ENCODE measurements around the gene HEBP1. TPM values are rescaled to one million over a fixed set of nuclear protein-coding genes. Genes with fewer than 3 reads are reported as not detected.
A peak's percentile ranks its signal among the peaks of the same experiment; 100 is the strongest.

Gene HEBP1
- total and polyA plus RNA-seq, 3 experiments from 2014 or later: 13.6 to 16.6 (median 14.9) TPM

DNA sequence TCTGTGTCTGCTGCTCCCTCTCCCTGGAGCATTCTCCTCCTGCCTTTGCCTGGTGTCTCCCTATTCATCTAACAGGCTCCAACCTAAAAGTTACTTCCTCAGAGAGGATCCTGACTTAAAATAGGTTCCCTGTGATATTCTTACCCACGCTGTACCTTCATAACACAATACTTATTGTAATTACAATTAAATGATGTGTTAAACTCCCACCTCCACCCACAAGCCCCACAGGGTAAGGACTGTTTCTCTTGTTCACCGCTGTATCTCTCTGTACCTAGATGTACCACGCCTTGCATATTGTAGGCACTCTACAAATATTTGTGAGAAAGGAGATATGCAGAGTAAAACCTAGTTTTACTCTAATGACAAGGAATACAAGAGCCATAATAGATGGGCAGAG lies 5.0 kb downstream of the HEBP1 start:
- no peaks in the 10 kb centered on the region for H3K9me3 Mint-ChIP-seq
- Histone ChIP-seq H3K9me3 (ENCODE audit: low read length) (no peaks in the 10 kb centered on the region), H3K36me3 (ENCODE audit: insufficient read depth, low read length) (no peaks in the 10 kb centered on the region), H3K4me3 (ENCODE audit: low read length) (no peak overlapping the region), H3K4me1 (ENCODE audit: insufficient read depth, low read length) (peaks cover 12% of the 10 kb centered on the region), H3K27ac (ENCODE audit: low read depth, low read length) (no peak overlapping the region), H3K27me3 (ENCODE audit: insufficient read depth, low read length, poor library complexity, severe bottlenecking) (no peaks in the 10 kb centered on the region)
- no peaks in the 10 kb centered on the region for H3K27me3 Mint-ChIP-seq
- POLR2A ChIA-PET: no interaction called here
- peaks cover 26 to 38% (median 32%) of the 10 kb centered on the region in 3 donors for H3K4me1 Mint-ChIP-seq
- no peak overlapping the region for H3K27ac Mint-ChIP-seq
- peak overlapping the region in 1 of 7 donors; percentile 14 for H3K4me3 Mint-ChIP-seq
- DNase-seq: no peak
- peaks cover 0 to 2% (median 0%) of the 10 kb centered on the region in 3 donors for H3K36me3 Mint-ChIP-seq
- CTCF ChIA-PET: interaction anchor here (1.3 kb wide), 1 partner anchor 217 kb away, joined by 3 read pairs; no protein-coding TSS in a partner anchor

DNA sequence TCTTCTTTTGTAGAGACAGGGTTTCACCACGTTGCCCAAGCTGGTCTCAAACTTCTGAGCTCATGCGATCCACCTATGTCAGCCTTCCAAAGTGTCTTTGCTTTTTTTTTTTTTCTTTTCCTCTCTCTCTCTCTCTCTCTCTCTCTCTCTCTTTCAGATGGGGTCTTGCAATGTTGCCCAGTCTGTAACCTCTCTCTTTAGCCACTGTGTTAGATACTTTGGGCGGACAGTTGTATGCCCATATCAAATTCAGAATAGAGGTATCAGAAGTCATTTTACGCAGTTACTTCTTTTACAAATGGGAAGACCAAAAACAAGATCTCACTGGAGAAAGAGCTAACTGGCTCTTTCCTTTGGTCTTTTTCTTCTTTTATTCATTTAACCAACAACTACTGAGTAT lies 6.7 kb downstream of the HEBP1 start:
- H3K27ac Mint-ChIP-seq: peak overlapping the region in 2 of 8 donors; percentile 37 to 87
- no peaks in the 10 kb centered on the region for H3K4me1 ChIP-seq (ENCODE audit: insufficient read depth, low read length)
- H3K27ac ChIP-seq (ENCODE audit: low read depth, low read length): no peak overlapping the region
- no peaks in the 10 kb centered on the region for H3K27me3 ChIP-seq (ENCODE audit: insufficient read depth, low read length, poor library complexity, severe bottlenecking)
- peak overlapping the region in 1 of 7 donors; percentile 4 for H3K4me3 Mint-ChIP-seq
- H3K36me3 Mint-ChIP-seq: peaks cover 0 to 5% (median 2%) of the 10 kb centered on the region in 3 donors
- ChIA-PET CTCF (no interaction called here), POLR2A (no interaction called here)
- no peaks in the 10 kb centered on the region for H3K9me3 Mint-ChIP-seq
- H3K9me3 ChIP-seq (ENCODE audit: low read length): no peaks in the 10 kb centered on the region
- H3K4me3 ChIP-seq (ENCODE audit: low read length): no peak overlapping the region
- no peaks in the 10 kb centered on the region for H3K27me3 Mint-ChIP-seq
- H3K36me3 ChIP-seq (ENCODE audit: insufficient read depth, low read length): no peaks in the 10 kb centered on the region
- no peak for DNase-seq
- H3K4me1 Mint-ChIP-seq: peaks cover 15 to 23% (median 17%) of the 10 kb centered on the region in 3 donors

DNA sequence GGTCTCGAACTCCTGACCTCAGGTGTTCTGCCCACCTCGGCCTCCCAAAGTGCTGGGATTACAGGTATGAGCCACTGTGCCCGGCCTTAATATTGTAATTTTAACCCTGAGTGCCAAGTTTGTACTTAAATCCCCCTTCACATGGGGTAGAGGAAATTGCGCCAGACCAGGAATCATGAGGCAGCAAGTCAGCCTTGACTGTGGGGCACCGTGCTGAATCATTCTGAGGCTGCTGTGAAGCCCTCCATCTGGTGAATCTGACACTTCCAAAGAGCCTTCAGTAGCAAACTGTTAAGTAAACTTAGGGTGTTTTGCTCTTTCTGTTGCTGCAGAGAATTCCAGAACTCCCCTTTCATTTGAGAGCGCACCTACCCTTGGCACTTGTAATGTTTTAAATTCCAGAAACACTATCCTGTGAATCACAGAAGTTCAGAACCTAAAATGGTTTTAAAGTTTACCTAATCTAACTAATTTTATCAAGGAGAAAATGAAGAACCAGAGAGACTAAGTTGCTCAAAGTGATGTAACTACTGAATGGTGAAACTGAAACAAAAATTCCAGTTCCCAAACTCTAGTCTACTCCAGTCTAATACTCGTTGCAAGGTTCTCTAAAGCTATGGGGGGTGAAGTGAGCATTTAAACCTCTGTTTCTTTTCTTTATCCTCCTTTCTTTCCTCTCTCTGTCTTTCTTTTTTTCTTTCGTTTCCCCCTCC lies 7.5 kb downstream of the HEBP1 start:
- H3K36me3 ChIP-seq (ENCODE audit: insufficient read depth, low read length): no peaks in the 10 kb centered on the region
- Mint-ChIP-seq H3K4me3 (no peak overlapping the region), H3K27me3 (no peaks in the 10 kb centered on the region), H3K36me3 (peaks cover 0 to 5% (median 2%) of the 10 kb centered on the region in 3 donors), H3K9me3 (no peaks in the 10 kb centered on the region), H3K27ac (peak overlapping the region in 1 of 8 donors; percentile 79), H3K4me1 (peaks cover 11 to 17% (median 14%) of the 10 kb centered on the region in 3 donors)
- no peak for DNase-seq
- no peaks in the 10 kb centered on the region for H3K4me1 ChIP-seq (ENCODE audit: insufficient read depth, low read length)
- H3K4me3 ChIP-seq (ENCODE audit: low read length): no peak overlapping the region
- H3K27ac ChIP-seq (ENCODE audit: low read depth, low read length): no peak overlapping the region
- ChIA-PET CTCF (no interaction called here), POLR2A (no interaction called here)
- no peaks in the 10 kb centered on the region for H3K27me3 ChIP-seq (ENCODE audit: insufficient read depth, low read length, poor library complexity, severe bottlenecking)
- no peaks in the 10 kb centered on the region for H3K9me3 ChIP-seq (ENCODE audit: low read length)

DNA sequence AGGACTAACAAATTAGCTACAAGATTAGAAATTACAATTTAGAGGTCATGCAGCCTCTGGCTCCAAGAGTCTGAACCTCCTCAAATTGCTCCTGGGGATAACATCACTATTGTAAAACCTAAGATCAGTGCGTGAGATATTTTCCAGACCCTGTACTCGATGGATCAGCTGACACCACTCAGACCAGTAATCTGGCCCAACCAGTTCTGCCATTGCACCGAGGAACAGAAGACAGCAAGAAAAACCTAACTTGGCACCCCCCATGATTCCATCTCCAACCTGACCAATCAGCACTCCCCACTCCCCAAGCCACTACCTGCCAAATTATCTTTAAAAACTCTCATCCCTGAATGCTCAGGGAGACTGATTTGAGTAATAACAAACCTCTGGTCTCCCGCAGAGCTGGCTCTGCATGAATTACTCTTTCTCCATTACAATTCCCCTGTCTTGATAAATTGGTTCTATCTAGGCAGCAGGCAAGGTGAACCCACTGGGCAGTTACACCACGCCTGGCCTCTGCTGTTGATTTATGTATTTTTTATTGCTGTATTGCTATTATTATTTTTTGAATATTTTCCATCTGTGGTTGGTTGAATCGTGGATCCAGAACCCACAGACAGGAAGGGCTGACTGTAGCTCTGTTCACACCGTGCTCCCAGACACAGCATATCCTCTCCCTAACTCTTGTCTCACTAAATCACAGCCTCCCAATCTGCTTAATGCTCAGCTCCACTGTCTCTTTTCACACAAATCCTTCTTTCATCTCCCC lies 9.2 kb downstream of the HEBP1 start:
- Histone ChIP-seq H3K27ac (ENCODE audit: low read depth, low read length) (no peak overlapping the region), H3K4me3 (ENCODE audit: low read length) (no peak overlapping the region), H3K4me1 (ENCODE audit: insufficient read depth, low read length) (no peaks in the 10 kb centered on the region), H3K9me3 (ENCODE audit: low read length) (no peaks in the 10 kb centered on the region), H3K36me3 (ENCODE audit: insufficient read depth, low read length) (no peaks in the 10 kb centered on the region), H3K27me3 (ENCODE audit: insufficient read depth, low read length, poor library complexity, severe bottlenecking) (no peaks in the 10 kb centered on the region)
- Mint-ChIP-seq H3K27me3 (no peaks in the 10 kb centered on the region), H3K36me3 (peaks cover 0 to 16% (median 2%) of the 10 kb centered on the region in 3 donors), H3K9me3 (no peaks in the 10 kb centered on the region), H3K4me1 (peaks cover 8 to 12% (median 8%) of the 10 kb centered on the region in 3 donors), H3K4me3 (no peak overlapping the region), H3K27ac (peak overlapping the region in 1 of 8 donors; percentile 5)
- POLR2A ChIA-PET: no interaction called here
- CTCF ChIA-PET: no interaction called here
- no peak for DNase-seq

DNA sequence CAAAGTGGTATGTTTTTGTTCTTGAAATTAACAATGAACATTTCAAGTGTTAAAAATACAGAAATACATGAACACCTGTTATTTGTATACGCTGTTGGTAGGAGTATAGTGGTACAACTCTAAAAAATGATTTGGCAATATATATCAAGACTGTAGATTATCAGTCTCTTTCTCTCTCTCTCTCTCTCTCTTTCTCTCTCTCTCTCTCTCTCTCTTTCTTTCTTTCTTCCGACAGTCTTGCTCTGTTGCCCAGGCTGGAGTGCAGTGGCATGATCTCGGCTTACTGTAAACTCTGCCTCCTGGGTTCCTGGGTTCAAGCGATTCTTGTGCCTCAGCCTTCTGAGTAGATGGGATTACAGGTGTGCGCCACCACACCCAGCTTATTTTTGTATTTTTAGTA lies 12.6 kb downstream of the HEBP1 start:
- POLR2A ChIA-PET: no interaction called here
- DNase-seq: no peak
- Mint-ChIP-seq H3K27ac (no peak overlapping the region), H3K27me3 (no peaks in the 10 kb centered on the region), H3K4me1 (no peaks in the 10 kb centered on the region), H3K4me3 (no peak overlapping the region), H3K36me3 (peaks cover 0 to 25% (median 3%) of the 10 kb centered on the region in 3 donors), H3K9me3 (no peaks in the 10 kb centered on the region)
- H3K27ac ChIP-seq (ENCODE audit: low read depth, low read length): no peak overlapping the region
- H3K4me1 ChIP-seq (ENCODE audit: insufficient read depth, low read length): no peaks in the 10 kb centered on the region
- H3K27me3 ChIP-seq (ENCODE audit: insufficient read depth, low read length, poor library complexity, severe bottlenecking): no peaks in the 10 kb centered on the region
- CTCF ChIA-PET: no interaction called here
- H3K4me3 ChIP-seq (ENCODE audit: low read length): no peak overlapping the region
- no peaks in the 10 kb centered on the region for H3K9me3 ChIP-seq (ENCODE audit: low read length)
- H3K36me3 ChIP-seq (ENCODE audit: insufficient read depth, low read length): no peaks in the 10 kb centered on the region

DNA sequence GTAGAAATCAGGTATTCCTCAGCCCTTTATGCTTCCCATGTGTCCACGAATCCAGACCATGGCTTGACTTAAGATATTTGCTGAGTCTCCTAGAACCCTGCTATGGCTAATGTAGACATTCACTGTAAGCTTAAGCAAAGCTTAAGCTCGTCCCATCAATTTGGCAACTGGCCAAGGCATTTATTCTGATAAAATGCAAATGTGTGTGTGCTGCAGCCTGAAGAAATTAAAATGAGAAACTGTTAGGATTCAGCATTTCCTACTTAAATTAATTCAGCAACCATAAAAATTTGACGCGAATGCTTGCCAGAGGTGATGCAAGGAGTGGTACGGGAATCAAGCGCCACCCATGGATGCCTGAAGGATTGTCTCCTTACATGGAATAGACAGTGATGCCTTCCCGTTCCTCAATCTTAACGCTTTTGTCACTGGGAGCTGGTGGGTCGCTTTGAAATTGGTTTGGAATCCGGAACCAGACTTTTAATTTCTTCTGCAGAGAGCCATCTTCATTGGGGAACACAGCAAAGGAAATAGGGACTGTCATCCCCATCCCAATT lies 13.2 kb downstream of the HEBP1 start:
- Mint-ChIP-seq H3K4me1 (no peaks in the 10 kb centered on the region), H3K27me3 (no peaks in the 10 kb centered on the region)

DNA sequence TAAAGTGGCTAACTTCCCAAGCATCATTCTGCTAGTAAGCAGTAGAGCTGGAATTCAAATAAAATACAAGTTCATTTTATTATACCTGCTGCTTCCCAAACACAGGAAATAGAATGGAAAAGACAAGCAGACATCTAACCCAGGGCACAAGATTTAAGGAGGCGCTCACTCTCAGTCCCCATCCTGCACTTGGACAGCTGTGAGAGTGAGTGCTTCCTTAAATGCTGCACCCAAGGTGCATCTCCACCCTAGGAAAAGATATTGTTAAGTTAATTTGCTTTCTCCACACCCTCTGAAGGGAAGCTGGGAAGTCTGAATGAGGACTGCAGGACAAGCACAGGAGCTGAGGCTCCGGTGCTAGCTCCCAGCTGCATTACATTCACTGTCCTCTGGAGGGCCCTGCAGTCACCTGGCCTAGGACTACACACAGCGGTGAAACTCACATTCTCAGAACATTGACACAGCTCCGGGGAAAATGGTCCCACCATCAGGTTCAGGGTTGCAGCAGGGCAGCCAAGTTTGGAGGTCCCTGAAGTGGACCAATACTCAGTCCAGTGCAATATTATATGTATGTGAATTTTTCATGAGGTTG lies 14.2 kb downstream of the HEBP1 start:
- H3K27me3 ChIP-seq (ENCODE audit: insufficient read depth, low read length, poor library complexity, severe bottlenecking): no peaks in the 10 kb centered on the region
- H3K9me3 Mint-ChIP-seq: no peaks in the 10 kb centered on the region

More for the DNA sequence above, 13.2 kb downstream of the HEBP1 start:
- Mint-ChIP-seq H3K9me3 (no peaks in the 10 kb centered on the region), H3K36me3 (peaks cover 0 to 25% (median 3%) of the 10 kb centered on the region in 3 donors), H3K27ac (no peak overlapping the region), H3K4me3 (no peak overlapping the region)
- Histone ChIP-seq H3K4me1 (ENCODE audit: insufficient read depth, low read length) (no peaks in the 10 kb centered on the region), H3K4me3 (ENCODE audit: low read length) (no peak overlapping the region), H3K27ac (ENCODE audit: low read depth, low read length) (no peak overlapping the region), H3K36me3 (ENCODE audit: insufficient read depth, low read length) (no peaks in the 10 kb centered on the region), H3K9me3 (ENCODE audit: low read length) (no peaks in the 10 kb centered on the region), H3K27me3 (ENCODE audit: insufficient read depth, low read length, poor library complexity, severe bottlenecking) (no peaks in the 10 kb centered on the region)
- no peak for DNase-seq
- CTCF ChIA-PET: no interaction called here
- POLR2A ChIA-PET: no interaction called here

DNA sequence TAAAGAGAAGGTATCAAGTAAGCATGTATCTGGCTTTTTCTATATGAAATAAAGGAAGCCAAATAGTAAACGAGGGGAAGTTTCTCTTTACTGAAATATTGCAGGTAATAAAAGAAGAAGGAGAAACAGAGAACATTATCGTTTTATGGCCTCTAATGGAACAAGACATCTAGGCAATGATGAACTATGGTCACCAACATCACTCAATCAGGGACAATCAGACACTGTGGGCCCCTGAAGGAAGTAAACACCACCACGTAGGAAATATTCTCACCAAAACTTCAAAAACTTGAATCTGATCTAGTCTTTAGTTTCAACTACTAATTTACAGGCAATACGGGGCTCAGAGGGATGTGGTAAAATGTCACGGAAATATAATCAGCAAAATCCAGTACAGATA lies 15.9 kb downstream of the HEBP1 start:
- Mint-ChIP-seq H3K4me1 (no peaks in the 10 kb centered on the region), H3K4me3 (no peak overlapping the region), H3K27me3 (no peaks in the 10 kb centered on the region), H3K36me3 (peaks cover 0 to 25% (median 3%) of the 10 kb centered on the region in 3 donors), H3K27ac (no peak overlapping the region), H3K9me3 (no peaks in the 10 kb centered on the region)
- H3K27ac ChIP-seq (ENCODE audit: low read depth, low read length): no peak overlapping the region
- CTCF ChIA-PET: no interaction called here
- H3K4me1 ChIP-seq (ENCODE audit: insufficient read depth, low read length): no peaks in the 10 kb centered on the region
- H3K4me3 ChIP-seq (ENCODE audit: low read length): no peak overlapping the region
- POLR2A ChIA-PET: no interaction called here
- no peak for DNase-seq
- H3K9me3 ChIP-seq (ENCODE audit: low read length): no peaks in the 10 kb centered on the region
- no peaks in the 10 kb centered on the region for H3K36me3 ChIP-seq (ENCODE audit: insufficient read depth, low read length)
- no peaks in the 10 kb centered on the region for H3K27me3 ChIP-seq (ENCODE audit: insufficient read depth, low read length, poor library complexity, severe bottlenecking)

More for the DNA sequence above, 14.2 kb downstream of the HEBP1 start:
- H3K27me3 Mint-ChIP-seq: no peaks in the 10 kb centered on the region
- CTCF ChIA-PET: no interaction called here
- H3K27ac Mint-ChIP-seq: no peak overlapping the region
- POLR2A ChIA-PET: no interaction called here
- peaks cover 0 to 25% (median 3%) of the 10 kb centered on the region in 3 donors for H3K36me3 Mint-ChIP-seq
- Histone ChIP-seq H3K27ac (ENCODE audit: low read depth, low read length) (no peak overlapping the region), H3K4me1 (ENCODE audit: insufficient read depth, low read length) (no peaks in the 10 kb centered on the region), H3K36me3 (ENCODE audit: insufficient read depth, low read length) (no peaks in the 10 kb centered on the region), H3K9me3 (ENCODE audit: low read length) (no peaks in the 10 kb centered on the region), H3K4me3 (ENCODE audit: low read length) (no peak overlapping the region)
- DNase-seq: peak in 1 of 5 donors; percentile 12
- no peak overlapping the region for H3K4me3 Mint-ChIP-seq
- no peaks in the 10 kb centered on the region for H3K4me1 Mint-ChIP-seq

Data from CD8-positive, alpha-beta memory T cell (primary cell).